ENCODE data around the gene GVQW3. TPM values are rescaled to one million over a fixed set of nuclear protein-coding genes. Genes with fewer than 3 reads are reported as not detected.

The GVQW3 gene
- 1 to 10 TPM; 2.8 to 7.2 (median 3.4) TPM for total RNA-seq

- Histone ChIP-seq H3K27ac (peak within 1 kb of the TSS; percentile 40 to 59 (median 49)), H3K36me3 (no peaks in the 10 kb centered on the region), H3K27me3 (no peaks in the 10 kb centered on the region), H3K4me3 (replicated peaks in 1 of 3) (peak within 1 kb of the TSS; percentile 86 to 98 (median 90)), H3K4me1 (peaks cover 22 to 24% of the 10 kb centered on the region in 2 donors), H3K9me3 (no peaks in the 10 kb centered on the region)
- peak; percentile 98 for DNase-seq
- 0% methylated on average over 14 to 20 of the region's 69 CpGs for WGBS, 2 donors
- intact Hi-C loops (cut with DNase I), result loop anchor here (2.0 kb wide), 1 partner anchor 64 kb away; the partner anchor contains the start of gene EMSY
- TF ChIP-seq CTCF (IDR thresholded peaks at IDR 0.05) (peak in 2 of 6 experiments; percentile 25 to 38), POLR2A (IDR thresholded peaks at IDR 0.05) (peak in 1 of 2 donors; percentile 79)
Measured at GRCh38 chr11:76380977-76381719, at the start of gene GVQW3, which contains the start of gene THAP12. GVQW3 (plus strand) TSS chr11:76381323; CDS start chr11:76381829, 506 bp downstream. THAP12 (minus strand) TSS chr11:76381132; CDS start chr11:76380836, 296 bp downstream.

GRCh38 chr11:76334826-76335389 is 46.2 kb upstream of the GVQW3 start:
- H3K27ac ChIP-seq, result no peak overlapping the region
- no peaks in the 10 kb centered on the region for H3K36me3 ChIP-seq
- intact Hi-C loops (cut with DNase I), result no loop called here
- H3K27me3 ChIP-seq, result no peaks in the 10 kb centered on the region
- no peak for DNase-seq
- TF ChIP-seq CTCF (IDR thresholded peaks at IDR 0.05), result no peak
- TF ChIP-seq POLR2A (IDR thresholded peaks at IDR 0.05), result no peak
- H3K4me3 ChIP-seq (replicated peaks in 1 of 3), result no peak overlapping the region
- no peaks in the 10 kb centered on the region for H3K4me1 ChIP-seq
- 79 to 100% methylated on average over 5 of the region's 5 CpGs for WGBS, 2 donors
- H3K9me3 ChIP-seq, result no peaks in the 10 kb centered on the region

GRCh38 chr11:76335842-76336241 is 45.3 kb upstream of the GVQW3 start:
- Histone ChIP-seq H3K27me3 (no peaks in the 10 kb centered on the region), H3K4me3 (replicated peaks in 1 of 3) (no peak overlapping the region), H3K36me3 (no peaks in the 10 kb centered on the region), H3K9me3 (no peaks in the 10 kb centered on the region), H3K27ac (no peak overlapping the region), H3K4me1 (no peaks in the 10 kb centered on the region)
- intact Hi-C loops (cut with DNase I), result no loop called here
- TF ChIP-seq POLR2A (IDR thresholded peaks at IDR 0.05), result no peak
- no peak for TF ChIP-seq CTCF (IDR thresholded peaks at IDR 0.05)
- no peak for DNase-seq

- Histone ChIP-seq H3K9me3 (no peaks in the 10 kb centered on the region), H3K27me3 (no peaks in the 10 kb centered on the region), H3K4me3 (replicated peaks in 1 of 3) (no peak overlapping the region), H3K27ac (no peak overlapping the region), H3K36me3 (no peaks in the 10 kb centered on the region), H3K4me1 (no peaks in the 10 kb centered on the region)
- TF ChIP-seq POLR2A (IDR thresholded peaks at IDR 0.05), result no peak
- no peak for TF ChIP-seq CTCF (IDR thresholded peaks at IDR 0.05)
- 84 to 85% methylated on average over 2 of the region's 2 CpGs for WGBS, 2 donors
- intact Hi-C loops (cut with DNase I), result no loop called here
- no peak for DNase-seq
Measured at GRCh38 chr11:76336597-76336996, 44.5 kb upstream of the GVQW3 start.

GRCh38 chr11:76337469-76337868 is 43.7 kb upstream of the GVQW3 start:
- no peak overlapping the region for H3K4me3 ChIP-seq (replicated peaks in 1 of 3)
- H3K36me3 ChIP-seq, result no peaks in the 10 kb centered on the region
- no peak overlapping the region for H3K27ac ChIP-seq
- no peaks in the 10 kb centered on the region for H3K4me1 ChIP-seq
- intact Hi-C loops (cut with DNase I), result no loop called here
- no peak for DNase-seq
- WGBS, 2 donors, result 80 to 91% methylated on average over 1 of the region's 1 CpG
- H3K9me3 ChIP-seq, result no peaks in the 10 kb centered on the region
- TF ChIP-seq CTCF (IDR thresholded peaks at IDR 0.05) (no peak), POLR2A (IDR thresholded peaks at IDR 0.05) (no peak)
- H3K27me3 ChIP-seq, result no peaks in the 10 kb centered on the region

All from thyroid gland (tissue), 4 donors.